Thyroid gland (tissue), 4 donors: ENCODE measurements around the gene GNE.

Experiments used
- CTCF ChIP-seq, 6 experiments: fragments of 200-600 bp in 3 of 6; fragments of 450-650 bp in 3 of 6; sonication (generic) in 3 of 6; IDR thresholded peaks; one replicate each; pipeline ENCODE4 v1.5.1; 2016 to 2019; ENCODE audit warnings: antibody characterized with exemption in 6 of 6, mild to moderate bottlenecking in 2 of 6, inconsistent platforms in 1 of 6, moderate library complexity in 1 of 6
- POLR2A ChIP-seq, 2 donors: fragments of 450-650 bp; IDR thresholded peaks; one replicate each; pipeline ENCODE4 v1.6.1; 2017; ENCODE audit warnings: antibody characterized with exemption in 2 of 2, mild to moderate bottlenecking in 2 of 2, moderate library complexity in 1 of 2

- TF ChIP-seq CTCF (IDR thresholded peaks at IDR 0.05) (no peak), POLR2A (IDR thresholded peaks at IDR 0.05) (no peak)
Measured at GRCh38 chr9:36204906-36205547, 53.2 kb downstream of the GNE start.
